ENCODE results near the gene INSYN1. TPM values are rescaled to one million over a fixed set of nuclear protein-coding genes. Genes with fewer than 3 reads are reported as not detected.

INSYN1 gene
- total RNA-seq, 1 donor from 2014 or later = 12.7 TPM

DNA sequence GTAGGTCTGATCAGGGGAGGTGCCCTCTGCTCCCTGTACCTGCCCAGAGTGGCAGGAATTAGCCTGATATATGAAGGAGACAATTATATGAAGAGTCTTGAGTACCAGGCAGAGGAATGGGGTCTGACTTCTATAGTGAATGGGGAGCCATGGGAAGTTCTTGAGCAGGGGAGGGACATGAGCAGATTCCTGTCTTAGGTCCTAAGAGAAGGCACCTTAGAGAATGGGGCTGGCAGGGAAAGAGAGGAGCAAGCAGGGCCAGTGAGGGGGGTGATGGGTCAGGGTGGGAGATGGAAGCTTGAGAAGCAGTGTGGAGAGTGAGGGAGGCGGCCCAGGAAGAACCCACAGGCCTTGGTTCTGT, 56.5 kb downstream of the INSYN1 start:
- H3K4me3 Mint-ChIP-seq = no peak overlapping the region
- H3K36me3 Mint-ChIP-seq = peaks cover 2% of the 10 kb centered on the region
- DNase-seq (ENCODE audit: low spot score in 2 of 2, unreplicated experiment in 2 of 2) = no peak
- no peaks in the 10 kb centered on the region for H3K27me3 Mint-ChIP-seq (ENCODE audit: low read depth)
- TF ChIP-seq, protein P1, sequence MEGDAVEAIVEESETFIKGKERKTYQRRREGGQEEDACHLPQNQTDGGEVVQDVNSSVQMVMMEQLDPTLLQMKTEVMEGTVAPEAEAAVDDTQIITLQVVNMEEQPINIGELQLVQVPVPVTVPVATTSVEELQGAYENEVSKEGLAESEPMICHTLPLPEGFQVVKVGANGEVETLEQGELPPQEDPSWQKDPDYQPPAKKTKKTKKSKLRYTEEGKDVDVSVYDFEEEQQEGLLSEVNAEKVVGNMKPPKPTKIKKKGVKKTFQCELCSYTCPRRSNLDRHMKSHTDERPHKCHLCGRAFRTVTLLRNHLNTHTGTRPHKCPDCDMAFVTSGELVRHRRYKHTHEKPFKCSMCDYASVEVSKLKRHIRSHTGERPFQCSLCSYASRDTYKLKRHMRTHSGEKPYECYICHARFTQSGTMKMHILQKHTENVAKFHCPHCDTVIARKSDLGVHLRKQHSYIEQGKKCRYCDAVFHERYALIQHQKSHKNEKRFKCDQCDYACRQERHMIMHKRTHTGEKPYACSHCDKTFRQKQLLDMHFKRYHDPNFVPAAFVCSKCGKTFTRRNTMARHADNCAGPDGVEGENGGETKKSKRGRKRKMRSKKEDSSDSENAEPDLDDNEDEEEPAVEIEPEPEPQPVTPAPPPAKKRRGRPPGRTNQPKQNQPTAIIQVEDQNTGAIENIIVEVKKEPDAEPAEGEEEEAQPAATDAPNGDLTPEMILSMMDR (IDR thresholded peaks at IDR 0.05; ENCODE audit: unreplicated experiment) = no peak
- H3K27ac Mint-ChIP-seq = peak overlapping the region; percentile 71
- no peaks in the 10 kb centered on the region for H3K9me3 Mint-ChIP-seq
- H3K4me1 Mint-ChIP-seq = peaks cover 16% of the 10 kb centered on the region

DNA sequence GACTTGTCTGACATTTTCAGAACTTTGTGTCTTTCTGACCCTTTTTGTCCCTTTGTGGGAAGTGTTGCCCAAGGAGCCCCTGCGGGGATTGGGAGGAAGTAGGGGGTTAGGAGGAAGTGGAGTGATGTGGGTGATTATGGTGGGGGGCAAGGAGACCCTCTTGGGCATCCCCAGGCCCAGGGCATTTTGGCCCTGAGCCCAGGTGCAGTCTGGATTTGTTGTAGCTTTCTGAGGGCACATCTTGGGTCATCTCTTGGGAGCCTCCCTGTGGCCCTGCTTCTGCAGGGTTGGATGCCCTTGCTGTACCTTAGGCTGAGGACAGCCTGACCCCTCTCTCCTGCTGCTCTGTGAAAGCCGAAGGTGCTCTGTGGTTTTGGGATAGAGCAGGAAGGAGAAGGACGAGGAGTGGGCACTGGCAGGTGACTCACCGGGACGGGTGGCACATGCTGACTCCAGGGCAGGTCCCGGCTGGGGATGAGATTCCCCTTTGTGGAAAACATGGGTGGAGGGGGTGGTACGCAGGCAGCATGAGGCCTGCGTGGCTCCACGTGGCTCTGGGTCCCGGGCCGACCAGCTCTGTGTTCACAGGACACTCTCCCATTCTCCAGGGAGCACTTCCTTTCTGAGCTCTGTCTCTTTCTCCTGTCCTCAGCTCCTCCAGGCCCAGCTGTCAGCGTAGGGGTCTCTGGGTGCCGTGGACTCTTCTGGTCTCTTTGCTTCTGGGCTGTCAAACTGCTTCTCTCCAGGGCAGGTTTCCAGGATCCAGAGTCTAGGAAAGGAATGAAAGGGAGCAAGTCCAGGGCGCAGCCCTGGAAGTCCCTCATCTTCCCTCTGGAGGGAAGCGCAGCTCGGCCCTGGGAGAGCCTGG, 57.1 kb downstream of the INSYN1 start:
- Mint-ChIP-seq H3K4me1 (peaks cover 16% of the 10 kb centered on the region), H3K9me3 (no peaks in the 10 kb centered on the region), H3K36me3 (peaks cover 2% of the 10 kb centered on the region), H3K27me3 (ENCODE audit: low read depth) (no peaks in the 10 kb centered on the region), H3K27ac (peak overlapping the region; percentile 71), H3K4me3 (no peak overlapping the region)
- TF ChIP-seq, protein P1 (IDR thresholded peaks at IDR 0.05; ENCODE audit: unreplicated experiment) = no peak
- DNase-seq (ENCODE audit: low spot score in 2 of 2, unreplicated experiment in 2 of 2) = no peak

DNA sequence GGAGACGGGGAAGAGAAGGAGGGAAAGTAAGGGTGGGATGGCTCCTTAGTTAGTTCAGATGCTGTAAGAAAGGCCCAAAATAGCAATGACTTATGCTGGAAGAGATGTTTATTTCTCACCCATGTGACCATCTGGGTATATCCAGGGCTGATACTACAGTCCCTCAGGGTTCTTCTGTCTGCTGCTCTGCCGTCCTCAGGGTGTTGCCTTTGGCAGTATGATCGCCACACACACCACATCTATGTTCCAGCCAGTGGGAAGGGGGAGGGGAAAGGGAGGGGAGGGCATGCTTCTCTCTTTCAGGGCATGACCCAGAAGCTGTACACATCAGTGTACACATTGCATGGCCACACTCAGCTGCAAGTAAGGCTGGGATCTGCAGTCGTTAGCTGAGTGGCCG, 58.7 kb downstream of the INSYN1 start:
- no peaks in the 10 kb centered on the region for H3K36me3 Mint-ChIP-seq
- H3K4me3 Mint-ChIP-seq = no peak overlapping the region
- peaks cover 11% of the 10 kb centered on the region for H3K4me1 Mint-ChIP-seq
- DNase-seq (ENCODE audit: low spot score in 2 of 2, unreplicated experiment in 2 of 2) = no peak
- TF ChIP-seq, protein P1 (IDR thresholded peaks at IDR 0.05; ENCODE audit: unreplicated experiment) = no peak
- H3K27me3 Mint-ChIP-seq (ENCODE audit: low read depth) = no peaks in the 10 kb centered on the region
- peak overlapping the region; percentile 17 for H3K27ac Mint-ChIP-seq
- no peaks in the 10 kb centered on the region for H3K9me3 Mint-ChIP-seq

DNA sequence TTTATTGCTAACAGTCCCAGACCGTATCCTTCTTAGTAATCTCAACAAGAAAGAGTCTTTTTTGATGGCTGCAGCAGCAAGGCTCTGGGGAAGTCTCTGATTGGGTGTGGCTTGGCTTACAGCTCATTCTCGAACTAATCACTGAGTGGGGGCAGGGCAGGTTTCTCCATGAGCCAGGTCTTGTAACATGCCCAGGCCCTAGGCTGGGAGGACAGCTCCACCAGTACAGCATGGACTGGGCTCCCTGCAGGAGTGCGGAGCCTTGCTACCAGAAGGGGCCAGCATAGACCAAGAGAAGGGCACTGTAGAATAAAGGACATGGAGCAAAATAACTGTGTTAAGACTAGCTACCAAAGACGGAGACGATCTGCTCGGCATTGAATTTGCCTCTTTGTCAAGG, 61.8 kb downstream of the INSYN1 start:
- Mint-ChIP-seq H3K27ac (no peak overlapping the region), H3K36me3 (no peaks in the 10 kb centered on the region), H3K4me1 (peaks cover 8% of the 10 kb centered on the region), H3K27me3 (ENCODE audit: low read depth) (no peaks in the 10 kb centered on the region), H3K9me3 (no peaks in the 10 kb centered on the region), H3K4me3 (no peak overlapping the region)
- TF ChIP-seq, protein P1 (IDR thresholded peaks at IDR 0.05; ENCODE audit: unreplicated experiment) = no peak
- DNase-seq (ENCODE audit: low spot score in 2 of 2, unreplicated experiment in 2 of 2) = no peak

DNA sequence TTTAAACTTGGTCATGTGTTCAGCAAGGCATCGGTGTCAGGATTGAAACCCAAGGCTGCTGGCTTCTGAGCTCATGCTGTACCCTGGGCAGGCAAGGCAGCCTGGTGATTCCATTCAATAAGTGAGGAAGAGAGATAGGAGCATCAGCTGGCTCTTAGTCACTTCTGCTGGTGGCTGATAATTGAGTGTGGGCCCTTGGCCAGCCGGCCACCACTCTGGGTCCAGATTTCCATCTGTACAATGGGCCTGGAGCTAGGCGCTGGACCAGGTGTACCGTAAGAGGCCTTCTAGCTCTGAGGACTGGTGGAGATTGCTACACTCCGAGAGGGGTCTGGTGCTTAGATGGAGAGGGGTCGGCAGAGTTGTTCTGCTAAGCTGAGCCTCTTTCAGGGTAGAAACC, 64.7 kb downstream of the INSYN1 start:
- no peak overlapping the region for H3K27ac Mint-ChIP-seq
- peaks cover 24% of the 10 kb centered on the region for H3K4me1 Mint-ChIP-seq
- H3K4me3 Mint-ChIP-seq = no peak overlapping the region
- no peaks in the 10 kb centered on the region for H3K36me3 Mint-ChIP-seq
- TF ChIP-seq, protein P1 (IDR thresholded peaks at IDR 0.05; ENCODE audit: unreplicated experiment) = no peak
- DNase-seq (ENCODE audit: low spot score in 2 of 2, unreplicated experiment in 2 of 2) = no peak
- no peaks in the 10 kb centered on the region for H3K9me3 Mint-ChIP-seq
- no peaks in the 10 kb centered on the region for H3K27me3 Mint-ChIP-seq (ENCODE audit: low read depth)
